HepG2 (cell line): ENCODE data around the gene AMIGO1. TPM values are rescaled to one million over a fixed set of nuclear protein-coding genes. Genes with fewer than 3 reads are reported as not detected.

Experiments
- DNMT3B ChIP-seq: conservative IDR thresholded peaks from 2 replicates; pipeline ENCODE4 v1.6.1; 2016; ENCODE audit warnings: missing biosample characterization, control low read depth
- FIP1L1 ChIP-seq: fragments of 200-400 bp; formaldehyde crosslinking; IDR thresholded peaks from 2 replicates; pipeline ENCODE4 v1.6.1; 2018; ENCODE audit warnings: low read depth, mild to moderate bottlenecking, low read length, moderate library complexity, borderline replicate concordance; ENCODE audit not compliant: insufficient read depth
- HNRNPUL1 ChIP-seq: fragments of 200-400 bp; formaldehyde crosslinking; IDR thresholded peaks from 2 replicates; pipeline ENCODE4 v1.6.1; 2017; ENCODE audit warnings: low read depth, mild to moderate bottlenecking, low read length, moderate library complexity
- IRF1 ChIP-seq: sonication (generic); formaldehyde crosslinking; IDR thresholded peaks from 2 replicates; pipeline ENCODE4 v1.4.0; 2020; ENCODE audit warnings: low read depth, mild to moderate bottlenecking, missing genetic modification reagents
- MTF1 ChIP-seq: sonication (generic); formaldehyde crosslinking; IDR thresholded peaks from 2 replicates; pipeline ENCODE4 v1.5.0; 2020; ENCODE audit warnings: missing genetic modification reagents
- NFIC ChIP-seq: IDR thresholded peaks from 2 replicates; pipeline ENCODE4 v1.6.1; 2012; ENCODE audit warnings: mild to moderate bottlenecking, low read length, inconsistent platforms
- NRL ChIP-seq: sonication (generic); formaldehyde crosslinking; IDR thresholded peaks from 2 replicates; pipeline ENCODE4 v1.5.0; 2020; ENCODE audit warnings: missing genetic modification reagents, mild to moderate bottlenecking, moderate library complexity, borderline replicate concordance
- SATB2 ChIP-seq: sonication (generic); formaldehyde crosslinking; IDR thresholded peaks from 2 replicates; pipeline ENCODE4 v1.5.0; 2020; ENCODE audit warnings: missing genetic modification reagents
- SRY ChIP-seq: sonication (generic); formaldehyde crosslinking; IDR thresholded peaks from 2 replicates; pipeline ENCODE4 v1.8.0; 2022; ENCODE audit warnings: mild to moderate bottlenecking, missing genetic modification reagents
- TAF15 ChIP-seq: fragments of 200-400 bp; formaldehyde crosslinking; IDR thresholded peaks from one replicate; pipeline ENCODE4 v1.6.1; 2018; ENCODE audit warnings: mild to moderate bottlenecking, low read depth, low read length; ENCODE audit not compliant: poor library complexity, severe bottlenecking
- ZFP1 ChIP-seq: IDR thresholded peaks from 2 replicates; pipeline ENCODE4 v1.6.1; 2016
- ZKSCAN8 ChIP-seq: IDR thresholded peaks from 2 replicates; pipeline ENCODE4 v1.6.1; 2016; ENCODE audit warnings: borderline replicate concordance, missing genetic modification reagents, missing compliant biosample characterization
- ZNF235 ChIP-seq: sonication (generic); formaldehyde crosslinking; IDR thresholded peaks from 2 replicates; pipeline ENCODE4 v1.8.1; 2023; ENCODE audit warnings: mild to moderate bottlenecking, missing genetic modification reagents, borderline replicate concordance
- ZNF614 ChIP-seq: IDR thresholded peaks from 2 replicates; pipeline ENCODE4 v1.6.1; 2018; ENCODE audit warnings: missing biosample characterization, missing genetic modification reagents, inconsistent platforms, borderline replicate concordance
- ZNF782 ChIP-seq: sonication (generic); formaldehyde crosslinking; IDR thresholded peaks from 2 replicates; pipeline ENCODE4 v1.4.0; 2020; ENCODE audit warnings: missing genetic modification reagents, mild to moderate bottlenecking, borderline replicate concordance
- ZSCAN29 ChIP-seq: sonication (generic); formaldehyde crosslinking; conservative IDR thresholded peaks from 2 replicates; pipeline ENCODE4 v1.4.0; 2020; ENCODE audit warnings: mild to moderate bottlenecking, missing genetic modification reagents
- polyA plus RNA-seq, 8 experiments: library from polyadenylated mRNA; depleted of rRNA in 3 of 8; stranded (reverse) in 7 of 8; unstranded in 1 of 8; fragments of >200 nt; fragmentation: Illumina TruSeq in 4 of 8; extraction: Trizol in 4 of 8; gene quantifications; 2 replicates each; pipeline versions ENCODE4 v1.2.1 to v1.2.3, GENCODE V29; 2011 to 2016; ENCODE audit warnings: low read depth in 4 of 8, missing spikeins in 1 of 8, mixed read lengths in 1 of 8; ENCODE audit not compliant: insufficient read depth in 1 of 8
- total RNA-seq, 5 experiments: library from RNA; depleted of rRNA; stranded (reverse); fragments of >200 nt; fragmentation: Illumina TruSeq; extraction: Trizol; gene quantifications; 2 replicates each; pipeline ENCODE4 v1.2.3, GENCODE V29; 2016; ENCODE audit warnings: low read depth in 1 of 5
- TF ChIP-seq, protein P1 (sequence below): sonication (generic); formaldehyde crosslinking; IDR thresholded peaks from 2 replicates; pipeline ENCODE4 v1.8.1; 2022; ENCODE audit warnings: mild to moderate bottlenecking, missing genetic modification reagents
- TF ChIP-seq, protein P2 (sequence below): sonication (generic); formaldehyde crosslinking; IDR thresholded peaks from 2 replicates; pipeline ENCODE4 v1.4.0; 2020; ENCODE audit warnings: missing genetic modification reagents, borderline replicate concordance
- TF ChIP-seq, protein P3 (sequence below): sonication (generic); formaldehyde crosslinking; IDR thresholded peaks from 2 replicates; pipeline ENCODE4 v1.4.0; 2020; ENCODE audit warnings: missing genetic modification reagents, low read depth, mild to moderate bottlenecking, borderline replicate concordance

Gene AMIGO1
- total and polyA plus RNA-seq, 2 of the 13 experiments (the other 11 are each of a cell fraction or from before 2014, with no cell fraction given): 0.40 to 1.3 TPM

- TF ChIP-seq FIP1L1: no peak
- no peak for TF ChIP-seq ZNF614 (CRISPR knock-in tag)
- TF ChIP-seq, protein P1, sequence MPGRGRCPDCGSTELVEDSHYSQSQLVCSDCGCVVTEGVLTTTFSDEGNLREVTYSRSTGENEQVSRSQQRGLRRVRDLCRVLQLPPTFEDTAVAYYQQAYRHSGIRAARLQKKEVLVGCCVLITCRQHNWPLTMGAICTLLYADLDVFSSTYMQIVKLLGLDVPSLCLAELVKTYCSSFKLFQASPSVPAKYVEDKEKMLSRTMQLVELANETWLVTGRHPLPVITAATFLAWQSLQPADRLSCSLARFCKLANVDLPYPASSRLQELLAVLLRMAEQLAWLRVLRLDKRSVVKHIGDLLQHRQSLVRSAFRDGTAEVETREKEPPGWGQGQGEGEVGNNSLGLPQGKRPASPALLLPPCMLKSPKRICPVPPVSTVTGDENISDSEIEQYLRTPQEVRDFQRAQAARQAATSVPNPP (CRISPR knock-in tag): 0 out of 2 replicates have a peak, but pooled peaks have one; percentile 71
- no peak for TF ChIP-seq TAF15
- TF ChIP-seq, protein P2, sequence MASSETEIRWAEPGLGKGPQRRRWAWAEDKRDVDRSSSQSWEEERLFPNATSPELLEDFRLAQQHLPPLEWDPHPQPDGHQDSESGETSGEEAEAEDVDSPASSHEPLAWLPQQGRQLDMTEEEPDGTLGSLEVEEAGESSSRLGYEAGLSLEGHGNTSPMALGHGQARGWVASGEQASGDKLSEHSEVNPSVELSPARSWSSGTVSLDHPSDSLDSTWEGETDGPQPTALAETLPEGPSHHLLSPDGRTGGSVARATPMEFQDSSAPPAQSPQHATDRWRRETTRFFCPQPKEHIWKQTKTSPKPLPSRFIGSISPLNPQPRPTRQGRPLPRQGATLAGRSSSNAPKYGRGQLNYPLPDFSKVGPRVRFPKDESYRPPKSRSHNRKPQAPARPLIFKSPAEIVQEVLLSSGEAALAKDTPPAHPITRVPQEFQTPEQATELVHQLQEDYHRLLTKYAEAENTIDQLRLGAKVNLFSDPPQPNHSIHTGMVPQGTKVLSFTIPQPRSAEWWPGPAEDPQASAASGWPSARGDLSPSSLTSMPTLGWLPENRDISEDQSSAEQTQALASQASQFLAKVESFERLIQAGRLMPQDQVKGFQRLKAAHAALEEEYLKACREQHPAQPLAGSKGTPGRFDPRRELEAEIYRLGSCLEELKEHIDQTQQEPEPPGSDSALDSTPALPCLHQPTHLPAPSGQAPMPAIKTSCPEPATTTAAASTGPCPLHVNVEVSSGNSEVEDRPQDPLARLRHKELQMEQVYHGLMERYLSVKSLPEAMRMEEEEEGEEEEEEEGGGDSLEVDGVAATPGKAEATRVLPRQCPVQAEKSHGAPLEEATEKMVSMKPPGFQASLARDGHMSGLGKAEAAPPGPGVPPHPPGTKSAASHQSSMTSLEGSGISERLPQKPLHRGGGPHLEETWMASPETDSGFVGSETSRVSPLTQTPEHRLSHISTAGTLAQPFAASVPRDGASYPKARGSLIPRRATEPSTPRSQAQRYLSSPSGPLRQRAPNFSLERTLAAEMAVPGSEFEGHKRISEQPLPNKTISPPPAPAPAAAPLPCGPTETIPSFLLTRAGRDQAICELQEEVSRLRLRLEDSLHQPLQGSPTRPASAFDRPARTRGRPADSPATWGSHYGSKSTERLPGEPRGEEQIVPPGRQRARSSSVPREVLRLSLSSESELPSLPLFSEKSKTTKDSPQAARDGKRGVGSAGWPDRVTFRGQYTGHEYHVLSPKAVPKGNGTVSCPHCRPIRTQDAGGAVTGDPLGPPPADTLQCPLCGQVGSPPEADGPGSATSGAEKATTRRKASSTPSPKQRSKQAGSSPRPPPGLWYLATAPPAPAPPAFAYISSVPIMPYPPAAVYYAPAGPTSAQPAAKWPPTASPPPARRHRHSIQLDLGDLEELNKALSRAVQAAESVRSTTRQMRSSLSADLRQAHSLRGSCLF: no peak
- TF ChIP-seq SATB2 (CRISPR knock-in tag): no peak
- no peak for TF ChIP-seq ZNF235 (CRISPR knock-in tag)
- peak; percentile 85 for TF ChIP-seq SRY (CRISPR knock-in tag)
- peak; percentile 77; the same call in 1 of the 2 replicates for TF ChIP-seq NRL (CRISPR knock-in tag)
- TF ChIP-seq NFIC: no peak
- TF ChIP-seq, protein P3, sequence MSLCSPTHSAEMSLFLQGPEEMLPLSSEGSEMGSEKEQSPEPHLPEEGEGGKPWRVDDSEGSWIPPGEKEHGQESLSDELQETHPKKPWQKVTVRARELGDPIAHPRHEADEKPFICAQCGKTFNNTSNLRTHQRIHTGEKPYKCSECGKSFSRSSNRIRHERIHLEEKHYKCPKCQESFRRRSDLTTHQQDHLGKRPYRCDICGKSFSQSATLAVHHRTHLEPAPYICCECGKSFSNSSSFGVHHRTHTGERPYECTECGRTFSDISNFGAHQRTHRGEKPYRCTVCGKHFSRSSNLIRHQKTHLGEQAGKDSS (CRISPR knock-in tag): peak; percentile 83; the same call in 1 of the 2 replicates
- TF ChIP-seq ZKSCAN8 (CRISPR knock-in tag): no peak
- TF ChIP-seq ZSCAN29 (CRISPR knock-in tag): peak; percentile 66; the same call in 1 of the 2 replicates
- TF ChIP-seq HNRNPUL1: no peak
- TF ChIP-seq DNMT3B: no peak
- TF ChIP-seq IRF1 (CRISPR knock-in tag): peak; percentile 25; the same call in 1 of the 2 replicates
- TF ChIP-seq ZFP1 (CRISPR knock-in tag): no peak
- no peak for TF ChIP-seq MTF1 (CRISPR knock-in tag)
- no peak for TF ChIP-seq ZNF782 (CRISPR knock-in tag)
Measured at GRCh38 chr1:109548321-109549267, 39.1 kb upstream of the AMIGO1 start, which contains the start of gene GNAI3 (continued).
